A673 (cell line): ENCODE data around the gene SMAD1.

ENCODE experiments used
- EZH2 ChIP-seq: fragments of 200-600 bp; sonication (generic); IDR thresholded peaks from 2 replicates; pipeline ENCODE4 v1.6.1; 2017; ENCODE audit warnings: borderline replicate concordance, low read depth, mild to moderate bottlenecking, mixed read lengths, antibody characterized with exemption, low read length; ENCODE audit not compliant: poor library complexity, severe bottlenecking
- TF ChIP-seq, protein P1 (sequence below): fragments of 300-800, 200-600 bp; sonication (generic); conservative IDR thresholded peaks from 2 replicates; pipeline ENCODE4 v1.5.1; 2017; ENCODE audit warnings: low read depth, mild to moderate bottlenecking, antibody characterized with exemption, low read length, moderate library complexity, mixed read lengths

DNA sequence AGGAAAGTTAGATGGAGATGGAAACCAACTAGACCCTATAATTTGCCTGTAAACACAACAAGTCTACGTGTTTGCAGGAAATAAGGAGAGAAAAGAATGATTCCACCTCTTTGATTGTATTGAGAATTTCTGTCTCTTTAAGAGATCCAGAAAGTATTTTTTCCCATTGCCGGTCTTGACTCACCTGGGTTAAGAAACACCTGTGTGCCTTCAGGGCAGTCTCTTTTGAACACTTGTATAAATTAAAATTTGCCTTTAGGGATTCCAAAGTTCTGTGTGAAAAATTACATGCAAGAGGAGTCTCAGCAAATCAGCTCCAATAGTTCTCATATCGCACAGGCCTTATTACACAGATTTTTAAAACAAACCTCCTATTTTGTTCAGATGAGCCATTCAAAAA lies 46.0 kb upstream of the SMAD1 start:
- TF ChIP-seq, protein P1, sequence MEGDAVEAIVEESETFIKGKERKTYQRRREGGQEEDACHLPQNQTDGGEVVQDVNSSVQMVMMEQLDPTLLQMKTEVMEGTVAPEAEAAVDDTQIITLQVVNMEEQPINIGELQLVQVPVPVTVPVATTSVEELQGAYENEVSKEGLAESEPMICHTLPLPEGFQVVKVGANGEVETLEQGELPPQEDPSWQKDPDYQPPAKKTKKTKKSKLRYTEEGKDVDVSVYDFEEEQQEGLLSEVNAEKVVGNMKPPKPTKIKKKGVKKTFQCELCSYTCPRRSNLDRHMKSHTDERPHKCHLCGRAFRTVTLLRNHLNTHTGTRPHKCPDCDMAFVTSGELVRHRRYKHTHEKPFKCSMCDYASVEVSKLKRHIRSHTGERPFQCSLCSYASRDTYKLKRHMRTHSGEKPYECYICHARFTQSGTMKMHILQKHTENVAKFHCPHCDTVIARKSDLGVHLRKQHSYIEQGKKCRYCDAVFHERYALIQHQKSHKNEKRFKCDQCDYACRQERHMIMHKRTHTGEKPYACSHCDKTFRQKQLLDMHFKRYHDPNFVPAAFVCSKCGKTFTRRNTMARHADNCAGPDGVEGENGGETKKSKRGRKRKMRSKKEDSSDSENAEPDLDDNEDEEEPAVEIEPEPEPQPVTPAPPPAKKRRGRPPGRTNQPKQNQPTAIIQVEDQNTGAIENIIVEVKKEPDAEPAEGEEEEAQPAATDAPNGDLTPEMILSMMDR = no peak
- TF ChIP-seq EZH2 = no peak
